ENCODE results near the gene MAPK8.

DNA sequence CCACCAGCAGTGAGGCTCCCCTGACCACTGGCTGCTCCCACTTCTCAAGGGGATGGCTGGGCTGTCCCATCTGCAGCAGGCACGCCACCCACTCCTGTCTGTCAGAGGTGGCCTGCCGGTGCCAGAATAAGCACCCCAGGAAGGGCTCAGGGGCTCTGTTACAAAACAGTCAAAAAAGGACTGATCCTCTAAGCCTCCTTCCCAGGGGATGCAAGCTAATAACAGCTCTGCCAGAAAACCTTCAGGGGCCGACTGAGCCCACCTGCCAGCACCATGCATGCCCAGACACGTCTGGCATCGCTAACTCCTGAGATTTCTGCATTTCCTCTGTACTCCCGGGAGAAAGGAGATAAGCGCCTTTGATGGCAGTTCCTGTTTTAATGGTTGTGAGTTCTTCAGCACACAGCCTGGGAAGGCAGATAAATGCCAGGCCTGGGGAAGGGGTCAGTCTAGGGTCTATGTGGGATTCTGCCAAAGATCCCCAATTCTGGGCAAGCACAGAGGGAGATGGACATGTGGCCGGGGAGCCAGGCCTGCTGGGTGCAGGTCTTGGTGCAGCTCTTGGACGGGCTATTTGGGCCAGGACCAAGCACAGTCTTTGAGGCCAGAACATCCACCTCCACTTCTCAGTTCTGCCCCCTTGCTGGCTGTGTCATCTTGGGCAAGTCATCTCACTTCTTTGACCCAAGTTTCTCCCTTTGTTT lies 170.0 kb downstream of the MAPK8 start:
- TF ChIP-seq, protein P1, sequence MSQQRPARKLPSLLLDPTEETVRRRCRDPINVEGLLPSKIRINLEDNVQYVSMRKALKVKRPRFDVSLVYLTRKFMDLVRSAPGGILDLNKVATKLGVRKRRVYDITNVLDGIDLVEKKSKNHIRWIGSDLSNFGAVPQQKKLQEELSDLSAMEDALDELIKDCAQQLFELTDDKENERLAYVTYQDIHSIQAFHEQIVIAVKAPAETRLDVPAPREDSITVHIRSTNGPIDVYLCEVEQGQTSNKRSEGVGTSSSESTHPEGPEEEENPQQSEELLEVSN (IDR thresholded peaks at IDR 0.05; ENCODE audit: borderline replicate concordance, low read depth) = no peak
- TF ChIP-seq POLR2A (IDR thresholded peaks at IDR 0.05; ENCODE audit: low read length) (no peak), TP53 (CRISPR knock-in tag; IDR thresholded peaks at IDR 0.05) (no peak), CBX2 (IDR thresholded peaks at IDR 0.05; ENCODE audit: borderline replicate concordance, low read depth) (no peak), CHD2 (IDR thresholded peaks at IDR 0.05; ENCODE audit: low read length, partially characterized antibody) (no peak), CTCF (IDR thresholded peaks at IDR 0.05) (no peak), PHF8 (IDR thresholded peaks at IDR 0.05; ENCODE audit: borderline replicate concordance, low read depth) (no peak)
- TF ChIP-seq, protein P2, sequence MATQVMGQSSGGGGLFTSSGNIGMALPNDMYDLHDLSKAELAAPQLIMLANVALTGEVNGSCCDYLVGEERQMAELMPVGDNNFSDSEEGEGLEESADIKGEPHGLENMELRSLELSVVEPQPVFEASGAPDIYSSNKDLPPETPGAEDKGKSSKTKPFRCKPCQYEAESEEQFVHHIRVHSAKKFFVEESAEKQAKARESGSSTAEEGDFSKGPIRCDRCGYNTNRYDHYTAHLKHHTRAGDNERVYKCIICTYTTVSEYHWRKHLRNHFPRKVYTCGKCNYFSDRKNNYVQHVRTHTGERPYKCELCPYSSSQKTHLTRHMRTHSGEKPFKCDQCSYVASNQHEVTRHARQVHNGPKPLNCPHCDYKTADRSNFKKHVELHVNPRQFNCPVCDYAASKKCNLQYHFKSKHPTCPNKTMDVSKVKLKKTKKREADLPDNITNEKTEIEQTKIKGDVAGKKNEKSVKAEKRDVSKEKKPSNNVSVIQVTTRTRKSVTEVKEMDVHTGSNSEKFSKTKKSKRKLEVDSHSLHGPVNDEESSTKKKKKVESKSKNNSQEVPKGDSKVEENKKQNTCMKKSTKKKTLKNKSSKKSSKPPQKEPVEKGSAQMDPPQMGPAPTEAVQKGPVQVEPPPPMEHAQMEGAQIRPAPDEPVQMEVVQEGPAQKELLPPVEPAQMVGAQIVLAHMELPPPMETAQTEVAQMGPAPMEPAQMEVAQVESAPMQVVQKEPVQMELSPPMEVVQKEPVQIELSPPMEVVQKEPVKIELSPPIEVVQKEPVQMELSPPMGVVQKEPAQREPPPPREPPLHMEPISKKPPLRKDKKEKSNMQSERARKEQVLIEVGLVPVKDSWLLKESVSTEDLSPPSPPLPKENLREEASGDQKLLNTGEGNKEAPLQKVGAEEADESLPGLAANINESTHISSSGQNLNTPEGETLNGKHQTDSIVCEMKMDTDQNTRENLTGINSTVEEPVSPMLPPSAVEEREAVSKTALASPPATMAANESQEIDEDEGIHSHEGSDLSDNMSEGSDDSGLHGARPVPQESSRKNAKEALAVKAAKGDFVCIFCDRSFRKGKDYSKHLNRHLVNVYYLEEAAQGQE (IDR thresholded peaks at IDR 0.05) = no peak

Data from A549 (cell line).